ENCODE data around the gene BBOX1.
"Not testable (repeated sequence)": the region's sequence is repeated elsewhere in the genome, so short reads cannot be mapped to it uniquely, and the experiment has no call there.

BBOX1 gene, protein sequence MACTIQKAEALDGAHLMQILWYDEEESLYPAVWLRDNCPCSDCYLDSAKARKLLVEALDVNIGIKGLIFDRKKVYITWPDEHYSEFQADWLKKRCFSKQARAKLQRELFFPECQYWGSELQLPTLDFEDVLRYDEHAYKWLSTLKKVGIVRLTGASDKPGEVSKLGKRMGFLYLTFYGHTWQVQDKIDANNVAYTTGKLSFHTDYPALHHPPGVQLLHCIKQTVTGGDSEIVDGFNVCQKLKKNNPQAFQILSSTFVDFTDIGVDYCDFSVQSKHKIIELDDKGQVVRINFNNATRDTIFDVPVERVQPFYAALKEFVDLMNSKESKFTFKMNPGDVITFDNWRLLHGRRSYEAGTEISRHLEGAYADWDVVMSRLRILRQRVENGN

DNA sequence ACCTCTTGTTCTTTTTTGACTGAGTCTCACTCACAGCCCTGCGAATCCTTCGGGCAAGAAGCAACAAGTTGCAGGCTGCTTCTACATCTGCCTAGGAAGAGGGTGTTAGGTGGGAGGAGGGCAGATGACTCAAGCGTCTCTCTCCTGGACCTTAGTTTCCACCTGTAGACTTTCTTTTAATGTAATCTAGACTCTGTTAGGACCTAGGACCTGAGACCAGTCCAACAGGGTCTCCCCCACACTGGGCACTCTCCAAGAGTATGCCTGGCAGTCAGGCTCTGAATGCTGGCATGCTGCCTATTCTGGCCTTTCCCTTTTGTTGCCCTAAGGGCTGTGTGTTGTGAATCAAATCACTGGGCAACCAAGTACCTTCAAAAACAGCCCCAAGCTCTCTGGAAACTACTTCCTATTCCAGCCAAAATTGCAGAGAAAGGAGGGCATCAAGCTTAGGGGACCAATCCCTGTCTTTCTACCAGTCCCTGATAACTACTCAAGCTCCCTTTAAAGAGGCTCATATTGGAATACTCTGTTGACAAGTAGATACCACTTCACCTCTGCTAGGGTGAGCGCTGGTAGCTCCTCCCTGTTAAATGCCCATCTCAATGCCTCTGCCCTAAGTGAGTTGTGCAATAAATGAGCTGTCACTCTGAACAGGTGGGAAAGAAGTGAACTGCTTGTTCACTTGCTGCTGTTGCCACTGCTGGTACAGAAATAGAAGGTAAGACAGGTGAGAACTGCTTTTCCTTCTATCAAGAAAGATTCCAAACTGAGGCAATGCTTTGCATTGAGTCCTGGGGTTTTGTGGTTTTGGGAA is at the start of gene BBOX1:
Gene BBOX1 (plus strand): TSS at position 514 of the 814 bp plus-strand sequence. CDS start 14,616 bp downstream, outside the sequence.
- DNase-seq = peak; percentile 15 to 20

DNA sequence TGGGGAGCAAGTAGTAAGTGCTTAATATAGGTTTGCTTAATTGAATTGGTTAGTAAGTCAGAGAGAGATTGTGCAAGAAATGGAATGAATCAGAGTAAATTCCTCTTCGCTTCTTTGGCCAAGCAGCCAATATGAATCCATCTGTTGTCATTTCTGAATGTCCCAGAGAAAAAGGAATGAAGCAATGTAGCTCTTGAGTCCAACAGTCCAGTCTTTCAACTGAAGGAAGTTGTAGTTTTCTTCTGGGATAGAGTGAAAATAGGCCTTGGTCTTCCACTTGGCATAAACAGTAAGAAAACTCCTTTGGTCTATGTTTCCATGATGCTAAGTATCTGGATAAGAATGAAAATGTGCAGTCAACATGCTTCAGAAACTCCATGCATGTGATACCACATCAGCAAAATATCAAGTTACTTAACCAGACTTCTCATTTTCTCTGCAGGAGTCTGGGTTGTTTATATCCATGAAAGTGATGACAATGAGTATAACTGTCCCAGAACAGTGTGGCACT is 48.5 kb upstream of the BBOX1 start:
- no peak for DNase-seq

DNA sequence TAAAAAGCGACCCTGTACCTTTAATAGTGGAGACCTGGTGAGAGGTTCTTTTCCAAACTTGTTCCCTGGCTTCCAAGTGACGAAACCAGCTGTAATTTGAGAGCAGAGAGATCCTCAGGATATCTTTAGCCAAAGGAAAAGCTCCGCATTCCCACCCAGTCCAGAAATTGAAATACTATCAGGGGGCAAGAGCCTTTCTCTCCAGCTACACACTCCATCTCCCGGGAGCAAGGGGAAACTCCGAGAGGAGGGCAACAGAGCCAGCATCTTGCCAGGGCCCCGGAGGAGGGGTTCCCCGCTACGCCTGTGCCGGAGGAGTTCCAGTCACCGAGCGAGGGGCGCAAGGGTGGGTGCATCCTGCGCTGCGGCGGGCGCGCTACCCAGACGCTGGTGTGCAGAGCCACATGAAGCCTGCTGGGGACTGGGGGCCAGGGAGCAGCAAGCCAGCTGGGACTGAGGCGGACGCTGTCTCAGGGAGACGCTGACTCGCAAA is 46.6 kb upstream of the BBOX1 start, which contains the start of gene FIBIN:
Gene FIBIN (plus strand): TSS at position 148 of the 493 bp plus-strand sequence. CDS start 415 bp downstream, outside the sequence.
- no peak for DNase-seq

DNA sequence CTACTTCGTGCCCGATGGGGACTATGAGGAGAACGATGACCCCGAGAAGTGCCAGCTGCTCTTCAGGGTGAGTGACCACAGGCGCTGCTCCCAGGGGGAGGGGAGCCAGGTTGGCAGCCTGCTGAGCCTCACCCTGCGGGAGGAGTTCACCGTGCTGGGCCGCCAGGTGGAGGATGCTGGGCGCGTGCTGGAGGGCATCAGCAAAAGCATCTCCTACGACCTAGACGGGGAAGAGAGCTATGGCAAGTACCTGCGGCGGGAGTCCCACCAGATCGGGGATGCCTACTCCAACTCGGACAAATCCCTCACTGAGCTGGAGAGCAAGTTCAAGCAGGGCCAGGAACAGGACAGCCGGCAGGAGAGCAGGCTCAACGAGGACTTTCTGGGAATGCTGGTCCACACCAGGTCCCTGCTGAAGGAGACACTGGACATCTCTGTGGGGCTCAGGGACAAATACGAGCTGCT is 46.0 kb upstream of the BBOX1 start:
- DNase-seq = no peak

DNA sequence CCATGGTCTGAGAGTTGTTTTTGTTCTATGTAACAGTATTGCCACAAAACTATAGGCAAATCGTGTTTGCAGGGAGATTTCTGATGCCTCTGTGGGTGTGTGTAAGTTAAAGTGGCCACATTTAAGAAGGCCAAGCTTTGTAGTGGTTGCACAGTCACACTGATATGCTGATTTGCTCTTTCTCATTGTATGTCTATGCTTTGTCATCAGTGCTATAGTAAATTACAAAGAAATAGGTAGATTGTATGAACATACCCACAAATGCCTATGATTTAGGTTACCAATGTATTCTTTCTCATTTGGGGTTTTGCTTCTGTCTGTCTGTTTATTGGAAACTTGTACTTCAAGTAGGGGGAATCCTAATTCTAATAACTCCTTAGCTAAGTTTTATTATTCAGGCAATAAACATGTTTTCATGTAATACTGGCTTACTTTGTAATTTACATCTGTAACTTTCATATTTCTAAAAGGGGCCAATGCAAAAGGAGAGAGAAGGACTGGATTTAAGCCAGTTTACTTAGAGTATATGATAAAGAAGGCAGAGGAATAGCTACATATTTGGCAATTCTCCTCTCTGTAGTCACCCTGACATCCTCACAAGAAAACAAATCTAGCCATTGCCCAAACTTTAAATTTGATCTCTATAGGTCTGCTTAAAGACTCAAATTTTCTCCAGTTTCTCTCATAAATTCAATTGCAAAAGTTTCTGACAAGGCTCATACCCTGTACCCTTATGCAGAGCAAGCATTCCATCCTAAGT is 44.7 kb upstream of the BBOX1 start:
- no peak for DNase-seq

DNA sequence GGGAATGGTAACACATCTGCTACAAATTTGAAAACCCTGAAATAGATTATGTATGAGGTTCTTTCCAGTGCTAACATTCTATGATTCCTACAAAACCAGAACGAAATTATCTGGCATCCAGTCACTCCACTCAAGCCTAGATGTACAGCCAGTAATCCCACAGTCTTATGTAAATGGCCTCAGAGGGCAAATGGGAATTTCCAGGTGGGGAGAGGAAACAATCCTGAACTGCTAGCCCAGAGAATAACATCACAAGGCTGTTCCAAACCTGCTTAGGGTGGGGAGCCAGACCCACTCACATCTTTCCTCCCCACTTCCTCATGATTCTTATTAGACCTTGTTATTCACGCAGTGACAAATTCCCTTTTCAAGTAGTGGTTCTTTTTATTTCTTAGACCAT is 43.2 kb upstream of the BBOX1 start:
- DNase-seq = no peak

DNA sequence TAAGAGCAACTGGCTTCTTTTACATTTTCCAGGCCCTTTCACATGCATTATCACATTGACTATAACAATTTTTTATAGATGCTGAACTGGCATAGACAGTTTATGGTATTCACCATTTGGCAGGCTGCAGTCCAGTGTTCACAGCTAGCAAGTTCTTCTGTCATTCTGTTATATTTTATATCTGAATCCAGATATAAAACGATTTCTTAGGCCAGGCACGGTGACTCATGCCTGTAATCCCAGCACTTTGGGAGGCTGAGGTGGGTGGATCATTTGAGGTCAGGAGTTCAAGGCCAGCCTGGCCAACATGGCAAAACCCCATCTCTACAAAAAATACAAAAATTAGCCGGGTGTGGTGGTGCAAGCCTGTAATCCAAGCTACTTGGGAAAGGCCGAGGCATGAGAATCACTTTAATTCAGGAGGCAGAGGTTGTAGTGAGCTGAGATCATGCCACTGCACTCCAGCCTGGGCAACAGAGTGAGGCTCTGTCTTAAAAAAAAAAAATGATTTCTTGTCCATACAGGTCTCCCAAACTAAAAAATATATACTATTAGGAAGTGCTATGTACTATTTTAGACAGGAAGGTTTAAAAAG is 39.4 kb upstream of the BBOX1 start:
- DNase-seq = not testable (repeated sequence)

DNA sequence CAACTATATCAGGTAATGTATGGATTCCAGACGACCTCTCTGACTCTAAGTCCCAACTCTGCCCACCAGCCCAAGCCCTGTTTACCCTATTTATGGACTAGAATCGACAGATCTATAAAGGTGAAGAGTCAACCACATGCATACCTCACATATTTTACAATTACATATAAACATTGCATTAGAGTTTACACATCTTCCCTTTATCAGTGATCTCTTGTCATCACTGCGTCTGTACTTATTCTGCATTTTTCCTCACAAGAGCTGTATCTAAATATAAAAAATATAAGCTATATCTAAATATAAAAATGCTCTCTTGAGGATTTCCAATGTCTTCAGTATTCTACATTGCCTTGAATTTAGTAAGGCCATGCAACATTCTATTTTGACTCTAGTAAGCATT is 38.2 kb upstream of the BBOX1 start:
- DNase-seq = no peak

DNA sequence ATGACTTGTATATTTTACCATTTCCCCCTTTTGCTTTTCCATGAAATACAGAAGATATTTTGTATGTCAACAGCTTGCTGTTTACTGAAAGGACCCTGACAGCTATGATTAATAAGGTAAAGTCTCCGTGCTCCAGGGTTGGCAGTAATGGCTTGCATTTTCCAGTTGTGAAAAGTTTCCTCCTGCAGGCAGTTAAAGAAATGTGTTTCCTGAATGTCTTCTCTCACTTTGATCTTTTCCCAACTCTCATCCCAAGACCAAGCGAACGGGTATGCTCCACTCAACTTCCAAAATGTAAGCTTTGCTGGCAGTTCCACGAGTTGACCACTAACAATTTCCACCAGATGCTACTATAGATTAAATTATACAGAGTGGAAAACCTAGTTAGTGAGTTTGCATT is 37.8 kb upstream of the BBOX1 start:
- no peak for DNase-seq

DNA sequence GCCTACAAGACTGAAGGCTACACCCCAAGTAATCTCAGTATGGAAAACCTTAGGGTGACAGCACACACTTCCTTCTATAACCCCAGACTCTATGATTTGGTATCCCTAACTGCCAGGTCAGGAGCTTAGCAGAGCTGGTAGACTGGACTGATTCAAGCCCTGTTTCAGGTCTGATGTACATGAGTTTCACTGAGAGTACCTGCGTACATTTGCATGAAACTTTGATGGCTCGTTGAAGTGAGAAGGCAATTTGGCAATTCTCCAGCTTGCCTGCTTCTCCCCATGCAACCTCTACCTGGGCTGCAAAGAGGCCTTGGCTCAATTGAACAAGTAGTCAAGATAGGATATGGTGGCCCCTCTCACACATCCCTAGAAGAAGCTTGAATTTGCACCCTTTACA is 36.5 kb upstream of the BBOX1 start:
- DNase-seq = no peak

DNA sequence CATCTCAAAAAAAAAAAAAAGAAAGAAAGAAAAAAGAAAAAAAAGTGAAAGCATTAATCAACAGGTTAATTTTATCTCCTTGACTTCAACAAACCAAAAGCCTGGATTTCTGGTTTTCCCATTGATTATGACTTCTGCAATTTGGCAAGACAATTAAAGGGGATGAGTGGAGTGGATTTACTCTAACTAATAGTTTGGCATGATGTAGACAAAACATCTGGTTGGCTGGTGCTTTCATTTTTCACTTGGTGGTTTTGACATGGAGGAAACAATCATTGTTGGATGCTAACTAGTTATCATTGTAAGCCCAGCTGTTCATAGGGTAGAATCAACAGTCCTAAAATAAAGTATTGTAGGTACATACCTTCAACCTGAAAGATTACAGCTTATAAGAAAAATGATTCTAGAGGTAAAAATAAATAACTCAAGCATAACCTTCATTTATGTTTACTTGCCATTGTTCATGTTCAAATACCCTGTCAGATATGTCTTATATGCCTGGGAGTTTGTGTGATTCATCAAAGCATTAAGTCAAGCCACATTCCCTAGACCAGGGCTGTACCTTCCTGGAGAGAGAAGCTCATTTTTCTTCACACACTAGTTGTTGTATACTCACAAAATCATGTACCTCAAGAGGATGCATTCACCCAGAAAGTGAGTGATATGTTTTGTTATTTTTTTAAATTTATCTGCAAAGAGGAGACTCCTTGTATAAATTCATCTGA is 31.6 kb upstream of the BBOX1 start:
- DNase-seq = no peak

DNA sequence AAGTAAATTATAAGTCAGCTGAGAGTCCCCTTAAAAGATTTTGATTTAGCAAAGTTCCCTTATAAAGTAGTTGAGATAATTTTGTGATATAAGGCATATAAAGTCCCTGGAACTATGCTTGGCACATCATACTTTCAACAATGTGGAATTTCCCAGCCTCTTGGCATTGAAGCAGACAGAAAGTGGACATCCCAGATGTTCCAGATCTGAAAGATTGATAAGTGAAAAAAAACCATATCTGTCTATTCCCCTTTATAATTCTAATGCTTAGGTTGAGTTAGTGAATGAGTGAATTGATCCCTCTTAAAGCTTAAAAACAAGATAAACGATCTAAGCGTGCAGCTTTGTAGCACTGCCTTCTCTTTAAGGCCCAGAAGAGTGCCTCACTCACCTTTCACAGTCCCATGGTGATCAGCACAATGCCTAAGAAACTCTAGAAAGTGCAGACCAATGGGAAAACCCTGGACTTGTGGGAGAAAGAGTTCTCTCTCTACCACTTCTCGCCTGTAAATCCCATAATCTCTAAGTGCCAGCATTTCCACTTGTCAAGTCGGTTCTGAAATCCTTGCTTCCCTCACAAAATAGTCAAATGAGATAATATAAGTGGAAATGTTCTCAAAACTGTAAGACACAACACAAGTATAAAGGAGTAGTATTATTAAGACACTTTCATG is 28.9 kb upstream of the BBOX1 start:
- DNase-seq = no peak

DNA sequence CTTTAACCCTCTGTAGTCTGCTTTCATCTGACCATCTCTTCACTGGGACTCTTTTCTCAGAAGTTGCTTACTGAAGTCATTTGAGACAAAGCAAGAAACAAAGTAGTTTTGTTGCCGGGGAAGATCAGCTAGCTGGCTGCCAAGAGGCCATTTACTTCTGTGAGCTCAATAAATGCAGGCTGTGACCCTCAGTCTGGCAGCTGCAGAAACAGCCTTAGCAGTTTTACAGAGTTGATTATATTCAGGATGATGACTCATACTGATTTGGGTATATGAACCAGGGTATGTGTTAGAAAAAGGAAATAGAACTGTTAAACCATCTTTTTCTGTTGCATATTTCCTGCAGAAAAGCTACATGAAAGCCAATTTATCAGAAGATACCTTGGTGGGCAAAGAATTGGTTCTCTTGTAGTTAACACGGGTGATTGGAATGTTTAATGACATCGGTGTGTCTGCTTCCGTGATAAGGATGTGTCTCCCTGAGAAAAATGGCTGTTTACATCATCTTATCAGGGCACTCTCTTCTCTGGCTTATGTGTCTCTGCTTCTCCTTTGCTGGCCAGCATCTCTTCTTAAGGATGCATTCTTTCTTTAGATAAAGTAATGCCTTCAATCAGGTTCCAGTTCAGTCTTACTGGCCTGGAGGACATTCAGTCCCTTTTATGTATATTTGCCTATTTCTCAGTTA is 28.2 kb upstream of the BBOX1 start:
- no peak for DNase-seq

DNA sequence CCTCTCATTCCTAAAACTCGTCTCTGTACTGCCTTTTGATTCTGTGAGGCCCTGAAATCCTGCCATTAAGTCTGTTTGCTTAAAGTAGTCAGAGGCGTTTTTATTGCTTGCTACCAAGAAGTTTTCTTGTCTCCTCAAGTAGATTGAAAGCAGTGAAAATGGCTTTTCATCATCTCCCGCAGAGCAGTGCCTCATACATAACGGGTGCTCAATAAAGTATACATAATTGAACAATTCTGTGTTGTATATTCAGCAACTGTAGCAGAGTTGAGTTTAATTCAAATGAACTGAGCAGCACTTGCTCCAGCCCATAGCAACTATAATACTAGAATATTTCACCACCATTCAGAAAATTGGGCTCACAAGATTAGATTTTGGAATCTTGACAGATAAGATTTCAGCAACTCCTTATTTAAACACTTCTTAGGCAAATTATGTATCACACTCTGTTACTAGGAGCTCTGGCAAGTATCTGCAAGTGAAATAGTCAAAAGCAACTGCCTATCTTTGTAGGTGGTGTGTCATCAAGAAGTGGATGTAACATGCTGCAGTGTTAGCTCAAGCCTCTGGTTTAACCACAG is 26.7 kb upstream of the BBOX1 start:
- no peak for DNase-seq

DNA sequence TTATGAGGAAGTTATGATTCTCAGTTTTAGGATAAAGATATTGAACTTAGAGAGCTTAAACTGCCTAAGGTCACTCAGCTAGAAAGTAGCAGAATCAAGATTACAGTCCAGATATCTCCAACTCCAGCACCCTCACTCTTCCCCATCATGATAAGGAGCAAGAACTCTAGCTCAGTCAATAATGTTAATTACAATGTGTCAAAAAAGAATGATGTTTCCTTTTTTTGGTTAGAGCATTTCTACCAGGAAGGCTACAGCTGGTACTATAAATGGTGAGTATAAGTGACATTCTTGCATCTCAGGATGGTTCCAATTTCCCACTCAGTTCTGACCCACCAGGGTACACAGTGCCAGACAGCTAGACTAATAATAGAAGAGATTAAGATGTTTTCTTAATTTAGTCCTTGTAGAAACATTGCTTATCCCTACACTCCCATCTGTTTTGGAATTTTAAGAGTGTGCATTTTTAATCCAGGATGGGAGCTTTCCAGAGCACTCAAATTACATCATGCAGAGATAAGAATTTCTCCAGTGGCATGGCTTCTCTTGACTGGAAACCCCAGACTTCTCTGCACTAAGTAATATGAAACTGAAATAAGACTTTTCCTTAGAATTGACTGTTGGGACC is 21.6 kb upstream of the BBOX1 start:
- DNase-seq = no peak

DNA sequence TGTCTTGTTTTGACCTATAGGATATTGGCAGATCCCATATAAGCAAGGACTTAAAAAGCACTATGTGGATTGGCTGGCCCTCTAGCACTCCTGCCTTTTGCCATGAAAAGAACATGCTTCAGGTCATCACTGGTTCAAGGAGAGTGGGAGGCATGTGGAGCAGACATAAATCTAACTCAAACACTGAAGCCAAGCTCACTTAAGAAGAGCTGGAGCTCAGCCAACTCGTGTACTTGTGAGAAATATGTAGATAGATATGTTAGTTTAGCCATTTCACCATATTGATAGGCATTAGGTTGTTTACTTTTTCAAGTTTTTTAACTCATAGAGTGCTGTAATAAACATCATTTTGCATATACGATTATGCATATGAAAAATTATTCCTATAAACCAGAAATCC is 19.9 kb upstream of the BBOX1 start:
- DNase-seq = peak; percentile 23 to 53

DNA sequence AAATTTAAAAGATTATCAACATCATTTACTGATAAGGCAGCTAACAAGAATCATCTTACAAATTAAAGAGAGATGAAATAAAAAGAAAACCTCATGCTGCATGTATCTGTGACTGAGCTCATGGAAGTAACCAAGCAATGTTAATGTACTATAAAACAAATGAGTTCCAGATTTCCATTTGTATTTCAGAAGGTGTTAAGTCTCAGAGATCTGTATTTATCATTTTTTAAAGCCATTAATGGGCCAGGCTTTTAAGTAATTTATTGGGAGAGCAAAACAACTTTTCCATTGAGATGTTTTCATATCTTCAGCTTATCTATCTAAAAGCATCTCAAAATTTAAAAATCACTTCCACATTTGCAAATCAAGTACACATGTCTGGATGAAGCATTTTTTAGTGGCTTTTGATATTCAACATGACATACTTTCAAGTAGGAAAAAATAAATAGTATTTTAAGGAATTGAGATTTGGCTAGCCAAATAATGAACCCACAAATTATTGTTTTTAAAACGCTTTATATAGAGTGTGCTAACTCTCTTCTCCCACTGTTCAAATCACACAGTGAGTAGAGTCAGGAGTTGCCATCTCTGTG is 17.9 kb upstream of the BBOX1 start:
- DNase-seq = no peak

DNA sequence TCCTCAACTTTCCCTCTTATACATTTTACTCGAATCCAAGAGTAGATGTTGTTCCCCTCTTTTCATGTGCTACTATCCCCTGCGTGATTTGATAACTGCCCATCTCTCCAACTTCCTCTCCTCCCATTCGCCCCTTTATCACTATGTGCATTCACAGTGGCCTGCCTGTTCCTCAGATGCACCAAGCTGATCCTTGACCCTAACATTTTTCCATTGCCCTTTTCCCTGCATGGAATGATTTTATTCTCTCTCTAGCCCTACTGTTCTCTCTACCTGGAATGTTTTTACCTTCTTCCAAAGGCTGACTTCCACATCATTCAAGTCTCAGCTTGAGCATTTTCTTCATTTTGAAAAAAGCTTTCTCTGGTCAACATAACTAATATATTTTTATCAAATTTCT is 15.8 kb upstream of the BBOX1 start:
- no peak for DNase-seq

DNA sequence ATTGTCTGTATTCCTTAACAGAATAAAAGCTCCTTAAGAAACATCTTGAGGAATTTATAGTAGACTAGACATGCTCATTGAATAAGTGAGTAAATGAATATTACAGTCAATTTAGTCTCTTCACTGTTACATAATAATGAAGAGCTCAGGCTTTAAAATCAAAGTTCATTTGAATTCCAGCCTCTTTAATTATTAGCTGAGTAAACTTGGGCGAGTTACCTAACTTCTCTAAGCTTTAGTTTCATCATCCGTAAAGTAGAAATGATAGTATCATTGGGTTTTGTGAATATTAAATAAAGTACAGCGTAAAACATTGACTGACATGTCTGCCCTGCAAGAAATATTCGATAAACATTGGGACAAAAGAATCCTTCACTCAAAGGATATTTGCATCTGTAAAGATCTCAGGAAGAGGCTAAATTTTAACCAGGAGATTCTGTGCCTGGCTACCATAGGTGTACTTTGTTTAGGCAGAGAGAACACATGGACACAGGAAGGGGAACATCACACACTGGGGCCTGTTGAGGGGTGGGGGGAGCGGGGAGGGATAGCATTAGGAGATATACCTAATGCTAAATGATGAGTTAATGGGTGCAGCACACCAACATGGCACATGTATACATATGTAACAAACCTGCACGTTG is 15.2 kb upstream of the BBOX1 start:
- no peak for DNase-seq

Data from NCI-H187 (cell line).